ENCODE data around the gene CDK4.

The CDK4 gene

DNA sequence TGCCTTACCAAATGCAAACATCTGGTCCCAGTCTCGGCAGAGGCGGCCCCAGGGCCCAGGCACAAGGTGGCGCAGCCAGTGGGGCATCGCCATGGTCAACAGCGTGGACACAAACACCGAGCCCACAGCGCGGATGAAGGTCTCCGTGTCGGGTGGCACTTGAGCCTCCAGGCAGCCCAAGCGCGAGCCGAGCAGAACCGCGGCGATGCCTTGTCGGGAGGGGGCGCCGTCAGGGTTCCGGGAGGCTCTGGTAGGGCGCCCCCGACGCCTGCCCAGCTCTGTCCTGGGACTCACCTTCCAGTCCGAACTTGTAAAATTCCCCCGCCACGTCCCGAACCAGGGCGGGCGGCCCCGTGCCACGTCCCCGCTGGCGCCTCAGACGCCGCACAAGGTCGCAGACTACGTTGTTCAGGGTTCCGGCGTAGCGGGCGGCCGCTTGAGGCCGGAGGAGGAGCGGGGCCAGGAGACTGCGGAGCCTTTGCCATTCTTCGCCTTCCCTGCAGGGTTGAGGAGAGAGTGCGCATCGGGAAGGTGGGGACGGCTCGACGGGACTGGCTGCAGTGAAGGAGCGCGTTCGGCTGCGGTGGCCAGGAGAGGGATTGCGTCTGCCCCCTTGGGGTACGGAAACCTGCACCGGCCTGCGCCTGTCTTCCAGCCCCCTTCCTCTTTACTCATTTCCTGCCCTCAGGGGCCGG lies 13.0 kb upstream of the CDK4 start:
- no peak for TF ChIP-seq TAF1 (IDR thresholded peaks at IDR 0.05; ENCODE audit: low read depth)
- TF ChIP-seq TCF12 (IDR thresholded peaks at IDR 0.05; ENCODE audit: low read depth) = no peak
- TF ChIP-seq ZBTB7A (IDR thresholded peaks at IDR 0.05; ENCODE audit: low read depth) = peak; percentile 61; the same call in 1 of the 2 replicates

DNA sequence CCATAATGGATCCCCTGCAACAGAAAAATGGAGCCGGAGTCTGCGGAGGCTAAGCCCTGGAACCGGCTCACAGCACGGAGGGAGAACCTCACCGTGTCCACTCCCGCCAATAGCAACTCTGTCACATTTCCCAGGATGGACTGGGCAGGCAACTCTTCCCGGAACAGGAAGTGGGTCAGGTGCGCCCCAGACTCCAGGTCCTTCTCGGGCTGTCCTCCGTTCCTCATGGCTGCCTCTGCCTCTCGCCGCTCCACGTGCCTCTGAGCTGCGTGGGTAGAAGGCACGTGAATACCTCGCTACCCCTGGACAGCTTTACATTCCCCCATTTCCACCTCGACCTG lies 12.5 kb upstream of the CDK4 start:
- TF ChIP-seq, protein P1, sequence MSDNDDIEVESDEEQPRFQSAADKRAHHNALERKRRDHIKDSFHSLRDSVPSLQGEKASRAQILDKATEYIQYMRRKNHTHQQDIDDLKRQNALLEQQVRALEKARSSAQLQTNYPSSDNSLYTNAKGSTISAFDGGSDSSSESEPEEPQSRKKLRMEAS (IDR thresholded peaks at IDR 0.05) = peak; percentile 82
- TF ChIP-seq FOXM1 (IDR thresholded peaks at IDR 0.05; ENCODE audit: borderline replicate concordance, low read depth) (no peak), TAF1 (IDR thresholded peaks at IDR 0.05; ENCODE audit: low read depth) (peak; percentile 34; the same call in 1 of the 2 replicates), CEBPB (IDR thresholded peaks at IDR 0.05) (no peak)
- TF ChIP-seq, protein P2, sequence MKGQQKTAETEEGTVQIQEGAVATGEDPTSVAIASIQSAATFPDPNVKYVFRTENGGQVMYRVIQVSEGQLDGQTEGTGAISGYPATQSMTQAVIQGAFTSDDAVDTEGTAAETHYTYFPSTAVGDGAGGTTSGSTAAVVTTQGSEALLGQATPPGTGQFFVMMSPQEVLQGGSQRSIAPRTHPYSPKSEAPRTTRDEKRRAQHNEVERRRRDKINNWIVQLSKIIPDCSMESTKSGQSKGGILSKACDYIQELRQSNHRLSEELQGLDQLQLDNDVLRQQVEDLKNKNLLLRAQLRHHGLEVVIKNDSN (IDR thresholded peaks at IDR 0.05) = peak; percentile 50; the same call in 1 of the 2 replicates

DNA sequence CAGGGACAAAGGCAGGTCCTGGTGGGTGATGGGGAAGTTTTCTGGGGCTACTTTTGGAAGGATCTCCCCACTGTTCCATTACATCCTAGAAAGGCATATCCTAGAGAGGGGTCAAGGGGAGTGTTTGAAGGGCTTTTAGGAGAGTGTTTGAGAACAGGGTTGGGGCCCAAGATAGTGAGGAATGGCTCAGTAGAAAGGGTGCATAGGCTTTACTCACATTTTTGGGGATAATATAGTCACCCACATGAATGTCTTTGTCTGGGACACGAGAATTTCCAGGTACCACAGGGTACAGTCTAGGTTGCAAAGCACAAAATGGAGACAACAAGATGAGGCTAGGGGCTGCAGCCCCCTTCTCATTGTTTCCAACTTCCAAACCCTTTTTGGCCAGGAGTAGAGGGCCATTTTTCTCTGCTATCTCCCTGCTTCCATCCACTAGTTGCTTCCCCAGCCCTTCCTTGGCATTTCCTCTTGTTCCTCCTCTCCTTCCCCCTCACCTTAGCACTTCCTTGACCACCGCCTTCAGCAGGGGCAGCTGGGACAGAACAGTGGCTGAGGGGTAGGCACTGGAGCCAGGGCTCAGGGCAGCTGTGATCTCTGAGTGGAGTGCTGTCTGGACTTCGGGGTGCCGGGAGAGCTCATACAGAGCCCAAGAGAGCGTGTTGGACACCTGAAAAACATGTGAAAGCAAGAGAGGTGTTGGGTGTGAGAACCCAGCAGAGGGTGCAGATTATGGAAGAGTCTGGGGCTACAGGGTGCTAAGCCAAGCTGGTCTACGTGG lies 12.0 kb upstream of the CDK4 start:
- no peak for TF ChIP-seq CEBPB (IDR thresholded peaks at IDR 0.05)
- TF ChIP-seq, protein P3, sequence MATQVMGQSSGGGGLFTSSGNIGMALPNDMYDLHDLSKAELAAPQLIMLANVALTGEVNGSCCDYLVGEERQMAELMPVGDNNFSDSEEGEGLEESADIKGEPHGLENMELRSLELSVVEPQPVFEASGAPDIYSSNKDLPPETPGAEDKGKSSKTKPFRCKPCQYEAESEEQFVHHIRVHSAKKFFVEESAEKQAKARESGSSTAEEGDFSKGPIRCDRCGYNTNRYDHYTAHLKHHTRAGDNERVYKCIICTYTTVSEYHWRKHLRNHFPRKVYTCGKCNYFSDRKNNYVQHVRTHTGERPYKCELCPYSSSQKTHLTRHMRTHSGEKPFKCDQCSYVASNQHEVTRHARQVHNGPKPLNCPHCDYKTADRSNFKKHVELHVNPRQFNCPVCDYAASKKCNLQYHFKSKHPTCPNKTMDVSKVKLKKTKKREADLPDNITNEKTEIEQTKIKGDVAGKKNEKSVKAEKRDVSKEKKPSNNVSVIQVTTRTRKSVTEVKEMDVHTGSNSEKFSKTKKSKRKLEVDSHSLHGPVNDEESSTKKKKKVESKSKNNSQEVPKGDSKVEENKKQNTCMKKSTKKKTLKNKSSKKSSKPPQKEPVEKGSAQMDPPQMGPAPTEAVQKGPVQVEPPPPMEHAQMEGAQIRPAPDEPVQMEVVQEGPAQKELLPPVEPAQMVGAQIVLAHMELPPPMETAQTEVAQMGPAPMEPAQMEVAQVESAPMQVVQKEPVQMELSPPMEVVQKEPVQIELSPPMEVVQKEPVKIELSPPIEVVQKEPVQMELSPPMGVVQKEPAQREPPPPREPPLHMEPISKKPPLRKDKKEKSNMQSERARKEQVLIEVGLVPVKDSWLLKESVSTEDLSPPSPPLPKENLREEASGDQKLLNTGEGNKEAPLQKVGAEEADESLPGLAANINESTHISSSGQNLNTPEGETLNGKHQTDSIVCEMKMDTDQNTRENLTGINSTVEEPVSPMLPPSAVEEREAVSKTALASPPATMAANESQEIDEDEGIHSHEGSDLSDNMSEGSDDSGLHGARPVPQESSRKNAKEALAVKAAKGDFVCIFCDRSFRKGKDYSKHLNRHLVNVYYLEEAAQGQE (IDR thresholded peaks at IDR 0.05; ENCODE audit: low read depth) = no peak

DNA sequence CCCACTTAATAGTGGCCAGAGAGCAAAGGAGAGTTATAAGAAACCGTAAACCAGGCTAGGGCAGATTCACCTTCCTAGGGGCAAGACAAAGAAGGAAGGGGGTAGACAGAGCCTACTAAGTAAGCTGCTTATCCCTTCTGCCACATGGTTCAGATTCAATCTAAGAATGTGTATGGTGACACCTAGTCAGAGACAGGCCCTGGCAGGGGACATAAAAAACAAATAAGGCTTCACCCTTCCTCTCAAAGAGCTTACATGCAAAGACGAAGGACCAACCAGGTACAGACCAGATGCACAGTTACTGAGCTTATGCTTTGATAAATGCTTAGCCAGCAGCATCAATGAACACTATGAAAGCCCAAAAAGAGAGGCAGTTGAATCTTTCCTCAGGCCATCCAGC lies 10.4 kb upstream of the CDK4 start:
- TF ChIP-seq, protein P3 (IDR thresholded peaks at IDR 0.05; ENCODE audit: low read depth) = no peak
- TF ChIP-seq YY1 (IDR thresholded peaks at IDR 0.05; ENCODE audit: low read depth) = no peak
- TF ChIP-seq ZBTB7A (IDR thresholded peaks at IDR 0.05; ENCODE audit: low read depth) = no peak
- TF ChIP-seq, protein P2 (IDR thresholded peaks at IDR 0.05) = no peak
- no peak for TF ChIP-seq EP300 (IDR thresholded peaks at IDR 0.05; ENCODE audit: borderline replicate concordance)
- TF ChIP-seq EGR1 (IDR thresholded peaks at IDR 0.05) = no peak
- TF ChIP-seq FOXM1 (IDR thresholded peaks at IDR 0.05; ENCODE audit: borderline replicate concordance, low read depth) = no peak
- TF ChIP-seq CEBPB (IDR thresholded peaks at IDR 0.05) = no peak
- no peak for TF ChIP-seq CREB1 (IDR thresholded peaks at IDR 0.05; ENCODE audit: low read depth)
- no peak for TF ChIP-seq TAF1 (IDR thresholded peaks at IDR 0.05; ENCODE audit: low read depth)
- no peak for TF ChIP-seq NFIC (IDR thresholded peaks at IDR 0.05)
- TF ChIP-seq TEAD4 (IDR thresholded peaks at IDR 0.05) = no peak
- no peak for TF ChIP-seq TCF12 (IDR thresholded peaks at IDR 0.05; ENCODE audit: low read depth)
- TF ChIP-seq, protein P1 (IDR thresholded peaks at IDR 0.05) = no peak
- TF ChIP-seq RAD21 (IDR thresholded peaks at IDR 0.05; ENCODE audit: low read depth) = no peak

DNA sequence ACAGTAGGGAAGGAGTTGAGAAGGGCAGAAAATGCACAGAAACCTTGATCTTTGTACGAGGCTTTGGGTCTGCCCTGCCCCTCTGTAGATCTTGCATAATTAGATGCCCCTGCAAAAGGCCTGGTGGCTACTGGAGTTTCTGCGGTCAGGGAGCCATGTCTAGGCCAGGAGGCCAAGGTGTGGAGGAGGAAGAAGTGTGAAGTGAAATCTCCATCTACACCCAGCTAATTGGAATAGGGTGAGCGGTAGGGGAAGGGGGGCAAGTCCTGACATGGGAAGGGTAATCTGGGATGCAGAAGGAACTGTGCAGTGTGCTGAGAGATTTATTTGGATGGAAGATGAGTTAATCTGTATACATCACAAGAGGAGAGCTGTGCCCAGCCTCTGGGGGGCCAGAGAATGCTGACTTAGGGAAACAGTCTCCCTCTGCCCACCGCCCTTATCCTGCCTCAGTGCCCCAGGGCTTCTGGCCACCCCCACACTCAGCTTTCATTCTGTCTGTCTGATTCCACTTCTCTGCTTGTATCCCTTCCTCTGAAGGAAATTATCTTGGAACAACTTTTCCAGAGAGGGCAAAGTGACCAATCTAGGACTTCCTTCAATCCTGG lies 9.4 kb upstream of the CDK4 start:
- no peak for TF ChIP-seq RAD21 (IDR thresholded peaks at IDR 0.05; ENCODE audit: low read depth)
- no peak for TF ChIP-seq EP300 (IDR thresholded peaks at IDR 0.05; ENCODE audit: borderline replicate concordance)
- TF ChIP-seq ZBTB7A (IDR thresholded peaks at IDR 0.05; ENCODE audit: low read depth) = no peak
- TF ChIP-seq, protein P2 (IDR thresholded peaks at IDR 0.05) = no peak
- TF ChIP-seq EGR1 (IDR thresholded peaks at IDR 0.05) = no peak
